Small intestine (tissue), 16 donors: ENCODE results near the gene STON1. TPM values are rescaled to one million over a fixed set of nuclear protein-coding genes. Genes with fewer than 3 reads are reported as not detected.

Source experiments
- DNase-seq, 2 donors: peaks; one replicate each; pipeline versions ENCODE4 v3.0.0 to v3.0.0-alpha.2; 2013
- FAIRE-seq: peaks from 2 replicates; lab custom pipeline; 2012; peaks lifted over from hg19 to GRCh38; lab: Jason Lieb, UNC
- H3K27ac ChIP-seq, 3 donors: one replicate each; pipeline ENCODE4 v1.5.1; 2013; ENCODE audit warnings: low read length in 2 of 3, mild to moderate bottlenecking in 2 of 3, control low read depth in 1 of 3, inconsistent platforms in 1 of 3, low read depth in 1 of 3, moderate library complexity in 1 of 3
- H3K27me3 ChIP-seq, 3 donors: one replicate each; pipeline ENCODE4 v1.6.1; 2013; ENCODE audit warnings: low read length in 3 of 3, inconsistent platforms in 1 of 3; ENCODE audit not compliant: control insufficient read depth in 3 of 3, insufficient read depth in 3 of 3
- H3K36me3 ChIP-seq, 3 donors: one replicate each; pipeline ENCODE4 v1.6.1; 2013; ENCODE audit warnings: low read length in 3 of 3, inconsistent platforms in 1 of 3, low read depth in 1 of 3, mild to moderate bottlenecking in 1 of 3, moderate library complexity in 1 of 3; ENCODE audit not compliant: control insufficient read depth in 3 of 3, insufficient read depth in 2 of 3
- H3K4me1 ChIP-seq, 3 donors: one replicate each; pipeline ENCODE4 v1.6.1; 2013; ENCODE audit warnings: low read length in 2 of 3, inconsistent platforms in 1 of 3, low read depth in 1 of 3, mild to moderate bottlenecking in 1 of 3, moderate library complexity in 1 of 3; ENCODE audit not compliant: control insufficient read depth in 3 of 3, insufficient read depth in 2 of 3
- H3K4me3 ChIP-seq, 3 donors: one replicate each; pipeline ENCODE4 v1.5.1; 2013; ENCODE audit warnings: low read length in 3 of 3, control low read depth in 1 of 3, inconsistent platforms in 1 of 3, low read depth in 1 of 3, mild to moderate bottlenecking in 1 of 3, moderate library complexity in 1 of 3
- H3K9me3 ChIP-seq, 2 donors: one replicate each; pipeline ENCODE4 v1.6.1; 2013; ENCODE audit warnings: low read depth in 1 of 2, low read length in 1 of 2; ENCODE audit not compliant: control insufficient read depth in 2 of 2, insufficient read depth in 1 of 2
- WGBS, 3 donors: extraction: QIAGEN DNeasy Blood & Tissue Kit; methylation state at CpG; one replicate each; pipeline ENCODE4 v1.1.7; 2013; 5-methylcytosine and 5-hydroxymethylcytosine counted together
- long read RNA-seq, 10 donors: transcript quantifications; one replicate each; lab custom pipeline, GENCODE V29; 2026
- polyA plus RNA-seq, 4 donors: library from polyadenylated mRNA; stranded (reverse) in 3 of 4; unstranded in 1 of 4; fragments of 200-250 nt in 3 of 4; fragments of 120-200 nt in 1 of 4; gene quantifications; one replicate each; pipeline versions ENCODE4 v1.2.1 to v1.2.3, GENCODE V29; 2013
- donor health status: healthy with polysubstance abuse.
- donor health status: control.
- donor health status: control.
- donor health status: Bipolar disorder and iron deficiency.
- donor health status: healthy.

Gene STON1, protein sequence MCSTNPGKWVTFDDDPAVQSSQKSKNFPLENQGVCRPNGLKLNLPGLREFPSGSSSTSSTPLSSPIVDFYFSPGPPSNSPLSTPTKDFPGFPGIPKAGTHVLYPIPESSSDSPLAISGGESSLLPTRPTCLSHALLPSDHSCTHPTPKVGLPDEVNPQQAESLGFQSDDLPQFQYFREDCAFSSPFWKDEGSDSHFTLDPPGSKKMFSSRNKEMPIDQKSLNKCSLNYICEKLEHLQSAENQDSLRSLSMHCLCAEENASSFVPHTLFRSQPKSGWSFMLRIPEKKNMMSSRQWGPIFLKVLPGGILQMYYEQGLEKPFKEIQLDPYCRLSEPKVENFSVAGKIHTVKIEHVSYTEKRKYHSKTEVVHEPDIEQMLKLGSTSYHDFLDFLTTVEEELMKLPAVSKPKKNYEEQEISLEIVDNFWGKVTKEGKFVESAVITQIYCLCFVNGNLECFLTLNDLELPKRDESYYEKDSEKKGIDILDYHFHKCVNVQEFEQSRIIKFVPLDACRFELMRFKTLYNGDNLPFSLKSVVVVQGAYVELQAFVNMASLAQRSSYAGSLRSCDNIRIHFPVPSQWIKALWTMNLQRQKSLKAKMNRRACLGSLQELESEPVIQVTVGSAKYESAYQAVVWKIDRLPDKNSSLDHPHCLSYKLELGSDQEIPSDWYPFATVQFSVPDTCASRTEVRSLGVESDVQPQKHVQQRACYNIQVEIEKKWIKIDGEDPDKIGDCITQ
- 1 to 10 TPM in 3 of 4 donors, under 1 TPM in 1; 0.45 to 4.7 (median 2.5) TPM for polyA plus RNA-seq
- long read RNA-seq, donor 1, result 0 reads
- long read RNA-seq, donor 2, result 0 reads
- long read RNA-seq, donor 3, result 0 reads
- long read RNA-seq, donor 4, result 0 reads
- long read RNA-seq, donor 5, result 0 reads
- long read RNA-seq, donor 6, full-length matches to known transcripts, result 1 of 1 reads
- long read RNA-seq, donor 6, partial matches to known transcripts, result 0 of 1 reads
- long read RNA-seq, donor 6, other reads (novel, unspliced or antisense), result 0 of 1 reads
- long read RNA-seq, donor 7, result 0 reads
- long read RNA-seq, donor 8, result 0 reads
- long read RNA-seq, donor 9, result 0 reads
- long read RNA-seq, donor 10, full-length matches to known transcripts, result 2 of 2 reads
- long read RNA-seq, donor 10, partial matches to known transcripts, result 0 of 2 reads
- long read RNA-seq, donor 10, other reads (novel, unspliced or antisense), result 0 of 2 reads

DNA sequence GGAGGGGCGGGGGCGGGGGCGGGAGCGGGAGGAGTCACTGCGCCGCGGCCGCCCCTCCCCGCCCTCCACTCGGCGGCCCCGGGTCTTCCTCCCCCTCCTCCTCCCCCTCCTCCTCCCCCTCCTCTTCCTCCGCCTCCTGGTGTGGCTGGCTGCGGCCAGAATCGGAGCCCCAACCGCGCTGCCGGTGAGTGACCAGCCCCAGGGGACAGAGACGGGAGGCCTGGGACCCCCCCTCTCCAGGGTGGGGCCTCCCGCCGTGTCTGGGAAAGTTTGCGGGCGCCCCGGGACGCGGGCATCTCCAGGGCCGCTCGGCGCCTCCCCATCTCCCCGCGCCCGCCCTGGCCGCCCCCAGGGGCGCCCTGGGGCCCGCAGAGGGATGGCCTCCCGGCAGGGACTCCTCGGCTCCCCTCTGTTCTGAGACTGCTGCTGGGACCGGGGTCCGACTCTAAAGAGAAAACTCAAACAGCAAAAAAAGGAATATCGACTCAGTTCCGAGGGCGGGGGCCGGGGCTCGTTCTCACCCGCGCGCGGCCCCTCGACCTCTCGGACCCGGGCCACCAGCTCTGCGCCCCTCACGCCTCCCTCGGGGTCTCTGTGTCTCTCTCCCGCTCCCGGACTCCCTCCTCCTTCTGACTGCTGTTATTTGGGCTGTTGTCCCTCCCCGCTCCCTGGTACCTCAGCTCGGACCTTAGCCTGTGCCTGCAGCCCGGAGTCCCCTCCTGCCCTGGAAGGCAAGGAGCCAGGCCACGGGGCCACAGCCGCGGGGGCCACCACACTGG, at the start of gene STON1:
Gene STON1 (plus strand): TSS at position 122 of the 779 bp plus-strand sequence. CDS start 50,480 bp downstream, outside the sequence.
- Histone ChIP-seq H3K4me1 (peaks cover 0 to 6% (median 3%) of the 10 kb centered on the region in 3 donors), H3K27me3 (peaks cover 0 to 10% (median 0%) of the 10 kb centered on the region in 3 donors), H3K9me3 (no peaks in the 10 kb centered on the region), H3K36me3 (peaks cover 0 to 3% (median 0%) of the 10 kb centered on the region in 3 donors), H3K4me3 (peak within 1 kb of the TSS; percentile 61 to 69 (median 67)), H3K27ac (peak within 1 kb of the TSS in 2 of 3 donors; percentile 69 to 74)
- 1 to 2% (median 1%) methylated on average over 43 to 59 of the region's 62 CpGs for WGBS, 3 donors
- FAIRE-seq (no peak), DNase-seq (peak in 1 of 2 donors; percentile 61)

DNA sequence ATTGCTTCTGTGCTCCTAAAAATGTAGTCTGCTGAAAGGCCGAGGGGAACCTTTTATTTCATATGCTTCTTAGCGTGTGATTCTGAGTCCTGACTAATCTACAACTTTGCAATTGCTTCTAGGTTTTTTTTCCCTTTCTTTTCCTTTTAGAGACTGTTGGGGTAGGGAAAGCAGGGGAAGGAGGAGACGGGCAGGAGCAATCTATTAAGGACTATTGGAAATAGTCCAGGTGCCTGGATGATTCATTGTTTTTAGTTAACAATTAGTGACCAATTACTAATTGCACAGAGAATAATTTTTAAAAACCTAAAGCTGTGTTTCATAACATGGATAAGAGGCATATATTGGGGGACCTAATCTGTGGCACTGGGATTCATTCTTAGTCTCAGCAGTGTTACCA, 49.4 kb upstream of the STON1 start:
- H3K36me3 ChIP-seq, result peaks cover 0 to 19% (median 2%) of the 10 kb centered on the region in 3 donors
- no peak for FAIRE-seq

DNA sequence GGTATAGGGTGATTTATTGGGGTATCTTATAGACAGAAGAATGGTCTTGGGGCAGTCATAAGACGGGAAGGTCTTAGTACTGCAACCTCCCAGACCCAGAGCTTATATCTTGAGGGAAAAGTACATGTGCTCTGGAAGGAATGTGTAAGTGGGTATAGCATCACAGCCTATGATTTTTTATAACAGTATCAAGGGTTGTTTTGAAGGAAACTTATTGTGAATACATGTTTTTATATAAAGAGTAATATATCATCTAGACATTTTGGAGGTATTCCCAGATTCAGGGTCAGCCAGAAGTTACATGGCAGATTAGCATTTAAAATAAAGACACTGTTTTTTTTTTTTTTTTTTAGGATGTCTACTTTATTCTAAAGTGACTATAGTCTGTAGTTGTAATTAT, 47.6 kb upstream of the STON1 start:
- no peak overlapping the region for H3K4me3 ChIP-seq
- peaks cover 0 to 23% (median 3%) of the 10 kb centered on the region in 3 donors for H3K4me1 ChIP-seq
- peak in 1 of 2 donors; percentile 16 for DNase-seq
- peaks cover 2 to 17% (median 4%) of the 10 kb centered on the region in 3 donors for H3K36me3 ChIP-seq
- H3K27ac ChIP-seq, result no peak overlapping the region
- no peak for FAIRE-seq
- H3K9me3 ChIP-seq, result no peaks in the 10 kb centered on the region
- no peaks in the 10 kb centered on the region for H3K27me3 ChIP-seq
- 59 to 78% (median 66%) methylated on average over 1 of the region's 1 CpG for WGBS, 3 donors

More for the DNA sequence above, 49.4 kb upstream of the STON1 start:
- WGBS, 3 donors, result 16 to 43% (median 26%) methylated on average over 3 of the region's 3 CpGs
- Histone ChIP-seq H3K4me1 (peaks cover 0 to 23% (median 3%) of the 10 kb centered on the region in 3 donors), H3K27ac (peak overlapping the region in 2 of 3 donors; percentile 65 to 73), H3K9me3 (no peaks in the 10 kb centered on the region), H3K27me3 (no peaks in the 10 kb centered on the region), H3K4me3 (no peak overlapping the region)
- DNase-seq, result peak; percentile 22 to 58

DNA sequence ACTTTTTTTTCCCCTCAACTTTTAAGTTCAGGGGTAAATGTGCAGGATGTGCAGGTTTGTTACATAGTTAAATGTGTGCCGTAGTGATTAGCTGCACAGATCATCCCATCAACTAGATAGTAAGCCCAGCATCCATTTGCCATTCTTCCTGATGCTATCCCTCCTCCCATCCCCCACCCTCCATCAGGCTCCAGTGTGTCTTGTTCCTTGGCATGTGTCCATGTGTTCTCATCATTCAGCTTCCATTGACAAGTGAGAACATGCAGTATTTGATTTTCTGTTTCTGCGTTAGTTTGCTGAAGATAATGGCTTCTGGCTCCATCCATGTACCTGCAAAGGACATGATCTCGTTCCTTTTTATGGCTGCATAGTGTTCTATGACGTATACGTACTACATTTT, 47.2 kb upstream of the STON1 start:
- Histone ChIP-seq H3K27me3 (no peaks in the 10 kb centered on the region), H3K4me3 (no peak overlapping the region), H3K36me3 (peaks cover 2 to 21% (median 6%) of the 10 kb centered on the region in 3 donors), H3K4me1 (peaks cover 0 to 23% (median 3%) of the 10 kb centered on the region in 3 donors), H3K9me3 (no peaks in the 10 kb centered on the region), H3K27ac (no peak overlapping the region)
- WGBS, 3 donors, result 71 to 74% (median 73%) methylated on average over 5 of the region's 5 CpGs
- DNase-seq (no peak), FAIRE-seq (no peak)

DNA sequence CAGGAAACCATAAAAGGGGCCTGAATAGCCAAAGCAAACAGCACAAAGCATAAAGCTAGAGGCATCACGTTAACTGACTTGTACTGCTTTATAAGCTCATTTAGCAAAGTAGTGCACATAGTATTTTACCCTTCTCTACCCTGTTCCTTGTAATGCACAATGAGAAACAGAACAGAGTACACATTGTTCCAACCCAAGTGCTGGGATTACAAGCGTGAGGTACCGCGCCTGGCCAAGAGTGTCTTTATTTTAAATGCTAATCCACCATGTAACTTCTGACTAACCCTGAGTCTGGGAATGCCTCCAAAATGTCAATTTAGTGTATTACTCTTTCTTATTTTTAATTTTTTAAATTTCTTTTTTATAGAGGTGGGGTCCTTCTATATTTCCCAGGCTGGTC, 46.4 kb upstream of the STON1 start:
- DNase-seq (no peak), FAIRE-seq (no peak)
- H3K4me3 ChIP-seq, result no peak overlapping the region
- WGBS, 3 donors, result 84 to 97% (median 92%) methylated on average over 4 of the region's 4 CpGs
- peak overlapping the region in 1 of 3 donors; percentile 4 for H3K27ac ChIP-seq
- H3K4me1 ChIP-seq, result peaks cover 0 to 23% (median 3%) of the 10 kb centered on the region in 3 donors
- H3K9me3 ChIP-seq, result no peaks in the 10 kb centered on the region
- no peaks in the 10 kb centered on the region for H3K27me3 ChIP-seq
- H3K36me3 ChIP-seq, result peaks cover 2 to 26% (median 6%) of the 10 kb centered on the region in 3 donors

DNA sequence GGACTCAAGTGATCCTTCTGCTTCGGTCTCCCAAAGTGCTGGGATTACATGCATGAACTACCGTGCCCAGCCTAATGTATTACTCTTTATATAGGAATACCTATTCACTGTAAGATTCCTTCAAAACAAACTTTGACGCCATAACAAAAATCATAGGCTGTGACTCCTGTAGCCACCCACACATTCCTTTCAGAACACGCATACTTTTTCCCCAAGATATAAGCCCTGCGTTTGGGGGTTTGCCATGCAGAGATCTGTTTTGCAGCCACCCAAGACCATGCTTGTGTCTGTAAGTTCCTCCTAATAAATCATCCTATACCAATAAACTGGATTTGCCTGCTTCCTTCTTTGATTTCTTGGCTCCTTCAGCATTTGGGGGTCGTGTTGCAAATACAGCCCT, 46.0 kb upstream of the STON1 start:
- no peak for FAIRE-seq
- no peak overlapping the region for H3K4me3 ChIP-seq
- H3K36me3 ChIP-seq, result peaks cover 2 to 25% (median 6%) of the 10 kb centered on the region in 3 donors
- peaks cover 0 to 19% (median 2%) of the 10 kb centered on the region in 3 donors for H3K4me1 ChIP-seq
- DNase-seq, result no peak
- H3K9me3 ChIP-seq, result no peaks in the 10 kb centered on the region
- no peak overlapping the region for H3K27ac ChIP-seq
- no peaks in the 10 kb centered on the region for H3K27me3 ChIP-seq
- WGBS, 3 donors, result 78 to 91% (median 88%) methylated on average over 6 of the region's 6 CpGs

DNA sequence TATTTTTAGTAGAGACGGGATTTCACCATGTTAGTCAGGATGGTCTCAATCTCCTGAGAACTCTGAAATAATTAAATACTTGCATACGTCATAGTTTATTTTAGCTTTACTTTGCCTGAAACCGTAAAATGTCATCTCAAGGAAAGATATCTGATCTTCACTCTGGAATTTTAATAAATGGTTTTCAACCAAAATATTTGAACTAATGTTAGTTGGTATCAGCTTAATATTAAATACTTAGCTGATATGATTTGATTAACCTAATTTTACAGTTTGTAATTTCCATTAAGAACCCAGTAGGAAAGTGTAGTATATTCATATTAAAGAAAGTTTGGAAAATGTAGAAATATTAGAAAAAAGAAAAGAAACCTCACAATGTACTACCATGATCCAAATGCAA, 41.4 kb upstream of the STON1 start:
- Histone ChIP-seq H3K36me3 (peaks cover 6 to 26% (median 10%) of the 10 kb centered on the region in 3 donors), H3K9me3 (no peaks in the 10 kb centered on the region), H3K27me3 (no peaks in the 10 kb centered on the region), H3K4me1 (no peaks in the 10 kb centered on the region), H3K27ac (no peak overlapping the region), H3K4me3 (no peak overlapping the region)
- FAIRE-seq (no peak), DNase-seq (no peak)
- 94 to 96% (median 96%) methylated on average over 3 of the region's 3 CpGs for whole genome bisulfite sequencing, 3 donors
